T-helper 1 cell treated with Interleukin-12 subunit alpha and Interleukin-12 subunit beta and Interleukin-4 antibody, amounts not matched to agents 30 ng/mL and 1 ng/mL, for 36 hours (primary cell): Measurements from ENCODE around the gene NFKB2. TPM values are rescaled to one million over a fixed set of nuclear protein-coding genes. Genes with fewer than 3 reads are reported as not detected.

Experiments
- intact Hi-C: fragments of 100-400 bp; cut with micrococcal nuclease; formaldehyde crosslinking; loops from one replicate; pipeline ENCODE4 v1.15.1; 2024
- total RNA-seq: library from RNA; stranded (reverse); gene quantifications from 2 replicates; pipeline ENCODE4 v1.2.3, GENCODE V29; 2022

The NFKB2 gene
- total RNA-seq, 1 donor from 2014 or later, result 313 TPM

- intact Hi-C loops, result loop anchor here (1.0 to 10.0 kb wide), 11 partner anchors 11 to 356 kb away; partner anchors contain the start of genes ACTR1A, CUEDC2, HPS6 and NOLC1
Observed at GRCh38 chr10:102420714-102421506, 25.4 kb downstream of the NFKB2 start, which contains the start of gene FBXL15. Gene FBXL15, plus strand, starts transcription at chr10:102420836. Its CDS starts 294 bp downstream, at chr10:102421130.

GRCh38 chr10:102421507-102421756 lies 25.9 kb downstream of the NFKB2 start:
- intact Hi-C loops, result loop anchor here (1.0 to 10.0 kb wide), 10 partner anchors 11 to 357 kb away; partner anchors contain the start of genes ACTR1A, CUEDC2 and HPS6

GRCh38 chr10:102421757-102422512 lies 26.4 kb downstream of the NFKB2 start:
- intact Hi-C loops, result loop anchor here (1.0 to 10.0 kb wide), 12 partner anchors 10 to 357 kb away; partner anchors contain the start of genes ACTR1A, CUEDC2 and HPS6

GRCh38 chr10:102422545-102423129 lies 27.1 kb downstream of the NFKB2 start:
- intact Hi-C loops, result loop anchor here (1.0 to 10.0 kb wide), 4 partner anchors 57 to 358 kb away; partner anchors contain the start of gene HPS6

- intact Hi-C loops, result loop anchor here (5.0 to 10.0 kb wide), 2 partner anchors 256 to 359 kb away; partner anchors contain the start of gene HPS6
Observed at GRCh38 chr10:102423372-102423968, 28.0 kb downstream of the NFKB2 start.

GRCh38 chr10:102424145-102424544 lies 28.6 kb downstream of the NFKB2 start:
- intact Hi-C loops, result loop anchor here (5.0 to 10.0 kb wide), 2 partner anchors 257 to 359 kb away; partner anchors contain the start of gene HPS6

GRCh38 chr10:102424916-102425315 lies 29.4 kb downstream of the NFKB2 start:
- intact Hi-C loops, result loop anchor here (5.0 to 10.0 kb wide), 2 partner anchors 258 to 360 kb away; partner anchors contain the start of gene HPS6

GRCh38 chr10:102425444-102425843 lies 29.9 kb downstream of the NFKB2 start:
- intact Hi-C loops, result loop anchor here (10.0 kb wide), 1 partner anchor 361 kb away; the partner anchor contains the start of gene HPS6

- intact Hi-C loops, result loop anchor here (10.0 kb wide), 1 partner anchor 362 kb away; the partner anchor contains the start of gene HPS6
Observed at GRCh38 chr10:102426803-102427287, 31.3 kb downstream of the NFKB2 start.

- intact Hi-C loops, result loop anchor here (10.0 kb wide), 1 partner anchor 365 kb away; the partner anchor contains the start of gene HPS6
Observed at GRCh38 chr10:102429468-102429867, 34.0 kb downstream of the NFKB2 start.

GRCh38 chr10:102431452-102432124 lies 36.1 kb downstream of the NFKB2 start:
- intact Hi-C loops, result loop anchor here (1.0 to 10.0 kb wide), 14 partner anchors 10 to 965 kb away; partner anchors contain the start of genes ACTR1A, ARL3, ATP5MK and GBF1

- intact Hi-C loops, result loop anchor here (1.0 to 10.0 kb wide), 14 partner anchors 11 to 964 kb away; partner anchors contain the start of genes ACTR1A, ARL3, ATP5MK and GBF1
Observed at GRCh38 chr10:102432162-102432950, 36.9 kb downstream of the NFKB2 start, which contains the start of gene CUEDC2. Gene CUEDC2, minus strand, starts transcription at chr10:102432574. Its CDS starts 7,386 bp downstream, at chr10:102425188.

- intact Hi-C loops, result loop anchor here (5.0 to 10.0 kb wide), 4 partner anchors 211 to 759 kb away; partner anchors contain the start of genes ARL3, NT5C2, SFXN2 and TRIM8
Observed at GRCh38 chr10:102433619-102434046, 38.1 kb downstream of the NFKB2 start.

- intact Hi-C loops, result loop anchor here (5.0 to 10.0 kb wide), 4 partner anchors 210 to 758 kb away; partner anchors contain the start of genes ARL3, NT5C2, SFXN2 and TRIM8
Observed at GRCh38 chr10:102434394-102435132, 39.1 kb downstream of the NFKB2 start.

GRCh38 chr10:102435133-102435497 lies 39.6 kb downstream of the NFKB2 start:
- intact Hi-C loops, result loop anchor here (10.0 kb wide), 1 partner anchor 210 kb away; the partner anchor contains the start of gene TRIM8

GRCh38 chr10:102435529-102436233 lies 40.2 kb downstream of the NFKB2 start:
- intact Hi-C loops, result loop anchor here (10.0 kb wide), 1 partner anchor 209 kb away; the partner anchor contains the start of gene TRIM8

- intact Hi-C loops, result loop anchor here (10.0 kb wide), 1 partner anchor 208 kb away; the partner anchor contains the start of gene TRIM8
Observed at GRCh38 chr10:102436312-102436711, 40.8 kb downstream of the NFKB2 start.
